HepG2 (cell line): ENCODE measurements around the gene FCAR. TPM values are rescaled to one million over a fixed set of nuclear protein-coding genes. Genes with fewer than 3 reads are reported as not detected.
"Not testable (repeated sequence)": the region's sequence is repeated elsewhere in the genome, so short reads cannot be mapped to it uniquely, and the experiment has no call there.

ENCODE experiments used
- ATAC-seq: fragments of 200-7000 bp; cut with Tn5 transposase; 3 replicates; pipeline ENCODE4 v1.9.1; 2020; ENCODE audit warnings: mild to moderate bottlenecking, moderate library complexity
- BruUV-seq: library from RNA; stranded (reverse); fragments of 400-500 nt; replicated peaks from 2 replicates; lab custom pipeline; 2021; lab: Mats Ljungman, UMichigan
- CTCF ChIA-PET: fragments of 300-600 bp; formaldehyde crosslinking; extraction: SDS; loops from one replicate; lab custom pipeline; 2021; ENCODE audit warnings: low total read pairs, inconsistent platforms, low intra/inter-chr PET ratio; lab: Yijun Ruan, JAX
- POLR2A ChIA-PET: fragments of 350-600 bp; sonication (Branson Sonifier 250); formaldehyde crosslinking; loops from one replicate; lab custom pipeline; 2020; ENCODE audit warnings: antibody characterized with exemption, inconsistent platforms; lab: Yijun Ruan, JAX
- DNase-seq: peaks from one replicate; pipeline ENCODE4 v3.0.0-alpha.2; 2015; ENCODE audit warnings: low spot score
- FAIRE-seq: peaks from 3 replicates; lab custom pipeline; 2011; peaks lifted over from hg19 to GRCh38; lab: Jason Lieb, UNC
- H2AFZ ChIP-seq: one replicate; pipeline ENCODE4 v1.6.1; 2011; ENCODE audit warnings: low read length, inconsistent platforms
- H3K27ac ChIP-seq: fragments of 300-600 bp; 3 replicates; pipeline ENCODE4 v1.8.0; 2011; ENCODE audit warnings: mixed run types, mild to moderate bottlenecking, mixed read lengths, low read length, inconsistent platforms; ENCODE audit not compliant: insufficient read depth; ENCODE audit errors: extremely low read length
- H3K27me3 ChIP-seq, 2 experiments: fragments of 200-600 bp in 1 of 2; 2 replicates in 1 of 2; 3 replicates in 1 of 2; pipeline versions ENCODE4 v1.6.0 to v1.8.0; 2011; ENCODE audit warnings: low read length in 2 of 2, mild to moderate bottlenecking in 2 of 2, moderate library complexity in 2 of 2, inconsistent platforms in 1 of 2; ENCODE audit not compliant: insufficient read depth in 2 of 2, control insufficient read depth in 1 of 2
- H3K36me3 ChIP-seq, 2 experiments: fragments of 200-600 bp in 1 of 2; replicated peaks in 1 of 2; 2 replicates in 1 of 2; 3 replicates in 1 of 2; pipeline versions ENCODE4 v1.5.1 to v1.8.0; 2011; ENCODE audit warnings: low read length in 2 of 2, inconsistent platforms in 1 of 2; ENCODE audit not compliant: insufficient read depth in 2 of 2, control insufficient read depth in 1 of 2
- H3K4me1 ChIP-seq: 2 replicates; pipeline ENCODE4 v1.5.1; 2012; ENCODE audit warnings: low read length, inconsistent platforms; ENCODE audit not compliant: insufficient read depth
- H3K4me2 ChIP-seq: 2 replicates; pipeline ENCODE4 v1.6.0; 2011; ENCODE audit warnings: low read depth, low read length, inconsistent platforms
- H3K4me3 ChIP-seq, 3 experiments: fragments of 200-600 bp in 1 of 3; sonication (generic), shearing (Covaris generic) in 1 of 3; replicated peaks in 1 of 3; 2 replicates each; pipeline ENCODE4 v1.5.1; 2011 to 2016; ENCODE audit warnings: low read length in 3 of 3, inconsistent platforms in 2 of 3, low read depth in 2 of 3, mild to moderate bottlenecking in 2 of 3, control low read depth in 1 of 3, mixed read lengths in 1 of 3; ENCODE audit not compliant: insufficient read depth in 1 of 3
- H3K79me2 ChIP-seq: one replicate; pipeline ENCODE4 v1.6.1; 2011; ENCODE audit warnings: low read length, inconsistent platforms; ENCODE audit not compliant: insufficient read depth
- H3K9ac ChIP-seq: 2 replicates; pipeline ENCODE4 v1.6.0; 2011; ENCODE audit warnings: mild to moderate bottlenecking, low read depth, low read length, inconsistent platforms; ENCODE audit not compliant: insufficient read depth
- H3K9me3 ChIP-seq: 2 replicates; pipeline ENCODE4 v1.5.1; 2012; ENCODE audit warnings: mild to moderate bottlenecking, low read length
- H4K20me1 ChIP-seq: 2 replicates; pipeline ENCODE4 v1.6.0; 2011; ENCODE audit warnings: inconsistent platforms, mild to moderate bottlenecking, low read length, moderate library complexity; ENCODE audit not compliant: insufficient read depth
- HMGXB4 ChIP-seq, 2 experiments: sonication (generic) in 1 of 2; formaldehyde crosslinking in 1 of 2; IDR thresholded peaks; 2 replicates each; pipeline versions ENCODE4 v1.4.0 to v1.6.1; 2018 to 2020; ENCODE audit warnings: missing genetic modification reagents in 2 of 2, borderline replicate concordance in 1 of 2, low read depth in 1 of 2, mild to moderate bottlenecking in 1 of 2, missing biosample characterization in 1 of 2
- MTA1 ChIP-seq: sonication (generic); formaldehyde crosslinking; IDR thresholded peaks from 2 replicates; pipeline ENCODE4 v1.4.0; 2020; ENCODE audit warnings: missing genetic modification reagents, mild to moderate bottlenecking, borderline replicate concordance
- ZBTB8A ChIP-seq: sonication (generic); formaldehyde crosslinking; IDR thresholded peaks from 2 replicates; pipeline ENCODE4 v1.4.0; 2020; ENCODE audit warnings: mild to moderate bottlenecking, low read depth, missing genetic modification reagents, borderline replicate concordance
- ZNF367 ChIP-seq: sonication (generic); formaldehyde crosslinking; IDR thresholded peaks from 2 replicates; pipeline ENCODE4 v1.4.0; 2020; ENCODE audit warnings: missing genetic modification reagents, borderline replicate concordance
- WGBS: methylation state at CpG from one replicate; pipeline ENCODE4 v1.1.6; 2017; ENCODE audit warnings: low lambda C conversion rate; 5-methylcytosine and 5-hydroxymethylcytosine counted together
- in situ Hi-C: cut with HindIII; loops from 2 replicates; pipeline ENCODE4 v1.10.0; 2017; ENCODE audit warnings: low pct_unique_long_range_greater_than_20kb; ENCODE audit not compliant: extremely low pct_ligation_motif_present
- intact Hi-C: fragments of 100-400 bp; cut with micrococcal nuclease; formaldehyde crosslinking; loops from one replicate; pipeline ENCODE4 v1.10.0; 2022; ENCODE audit not compliant: unreplicated experiment
- polyA plus RNA-seq, 8 experiments: library from polyadenylated mRNA; depleted of rRNA in 3 of 8; stranded (reverse) in 7 of 8; unstranded in 1 of 8; fragments of >200 nt; fragmentation: Illumina TruSeq in 4 of 8; extraction: Trizol in 4 of 8; gene quantifications; 2 replicates each; pipeline versions ENCODE4 v1.2.1 to v1.2.3, GENCODE V29; 2011 to 2016; ENCODE audit warnings: low read depth in 4 of 8, missing spikeins in 1 of 8, mixed read lengths in 1 of 8; ENCODE audit not compliant: insufficient read depth in 1 of 8
- total RNA-seq, 5 experiments: library from RNA; depleted of rRNA; stranded (reverse); fragments of >200 nt; fragmentation: Illumina TruSeq; extraction: Trizol; gene quantifications; 2 replicates each; pipeline ENCODE4 v1.2.3, GENCODE V29; 2016; ENCODE audit warnings: low read depth in 1 of 5
- TF ChIP-seq, protein P1 (sequence below): sonication (generic); formaldehyde crosslinking; IDR thresholded peaks from 2 replicates; pipeline ENCODE4 v1.8.0; 2022; ENCODE audit warnings: mild to moderate bottlenecking, missing genetic modification reagents, moderate library complexity

Gene FCAR
- total and polyA plus RNA-seq, 2 of the 13 experiments (the other 11 are each of a cell fraction or from before 2014, with no cell fraction given), result not detected

DNA sequence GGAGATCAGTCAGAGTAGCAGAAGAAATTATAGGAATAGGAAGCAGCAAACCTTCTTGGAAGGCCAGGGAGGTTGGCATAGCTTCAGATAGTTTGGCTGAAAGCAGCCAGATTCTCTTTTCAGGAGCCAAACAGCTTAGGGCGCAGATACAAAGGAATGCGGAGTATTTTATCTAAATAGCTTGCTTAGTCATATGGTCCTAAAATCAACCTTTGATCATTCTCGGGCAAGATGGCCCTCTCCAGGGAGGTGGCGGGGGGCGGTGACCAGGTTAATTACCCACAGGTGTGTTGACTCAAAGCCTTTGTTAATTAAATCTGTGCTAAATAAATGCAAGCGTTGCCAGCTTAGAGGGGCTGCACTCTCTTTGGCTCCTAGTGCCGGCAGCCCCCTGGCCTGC lies 19.4 kb downstream of the FCAR start (continued):
- TF ChIP-seq, protein P1, sequence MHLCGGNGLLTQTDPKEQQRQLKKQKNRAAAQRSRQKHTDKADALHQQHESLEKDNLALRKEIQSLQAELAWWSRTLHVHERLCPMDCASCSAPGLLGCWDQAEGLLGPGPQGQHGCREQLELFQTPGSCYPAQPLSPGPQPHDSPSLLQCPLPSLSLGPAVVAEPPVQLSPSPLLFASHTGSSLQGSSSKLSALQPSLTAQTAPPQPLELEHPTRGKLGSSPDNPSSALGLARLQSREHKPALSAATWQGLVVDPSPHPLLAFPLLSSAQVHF, result no peak
- TF ChIP-seq ZBTB8A (CRISPR knock-in tag) (no peak), HMGXB4 (CRISPR knock-in tag; IDR thresholded peaks at IDR 0.05; ENCODE audit: borderline replicate concordance in 1 of 2, low read depth in 1 of 2) (no peak), MTA1 (CRISPR knock-in tag) (no peak), ZNF367 (CRISPR knock-in tag) (no peak)

DNA sequence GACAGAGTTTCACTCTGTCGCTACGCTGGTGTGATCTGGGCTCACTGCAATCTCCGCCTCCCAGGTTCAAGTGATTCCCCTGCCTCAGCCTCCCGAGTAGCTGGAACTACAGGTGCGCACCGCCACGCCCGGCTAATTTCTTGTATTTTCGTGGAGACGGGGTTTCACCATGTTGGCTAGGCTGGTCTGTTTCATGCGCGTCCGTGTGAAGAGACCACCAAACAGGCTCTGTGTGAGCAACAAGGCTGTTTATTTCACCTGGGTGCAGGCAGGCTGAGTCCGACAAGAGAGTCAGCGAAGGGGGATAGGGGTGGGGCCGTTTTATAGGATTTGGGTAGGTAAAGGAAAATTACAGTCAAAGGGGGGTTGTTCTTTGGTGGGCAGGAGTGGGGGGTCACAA lies 20.1 kb downstream of the FCAR start:
- FAIRE-seq, POLR2A ChIA-PET, H3K27me3 ChIP-seq, DNase-seq, H3K9ac ChIP-seq, in situ Hi-C loops, H3K4me3 ChIP-seq, H3K79me2 ChIP-seq, H3K36me3 ChIP-seq, intact Hi-C loops, H3K9me3 ChIP-seq, H4K20me1 ChIP-seq, H3K27ac ChIP-seq, H3K4me1 ChIP-seq, BruUV-seq, ATAC-seq, H2AFZ ChIP-seq, H3K4me2 ChIP-seq, CTCF ChIA-PET: not testable (repeated sequence)
- 63% methylated on average over 16 of the region's 16 CpGs for WGBS
